Activated CD4-positive, alpha-beta T cell treated with anti-CD3 and anti-CD28 coated beads, Interleukin-2, amount 50 U/mL, for 1 hour (primary cell): ENCODE measurements around the gene C11orf97.
"Not testable (repeated sequence)": the region's sequence is repeated elsewhere in the genome, so short reads cannot be mapped to it uniquely, and the experiment has no call there.

ENCODE experiments used
- DNase-seq: peaks from one replicate; pipeline ENCODE4 v3.0.0-alpha.2; 2020

C11orf97 gene

GRCh38 chr11:94525546-94526324 lies 13.5 kb downstream of the C11orf97 start:
- no peak for DNase-seq

DNA sequence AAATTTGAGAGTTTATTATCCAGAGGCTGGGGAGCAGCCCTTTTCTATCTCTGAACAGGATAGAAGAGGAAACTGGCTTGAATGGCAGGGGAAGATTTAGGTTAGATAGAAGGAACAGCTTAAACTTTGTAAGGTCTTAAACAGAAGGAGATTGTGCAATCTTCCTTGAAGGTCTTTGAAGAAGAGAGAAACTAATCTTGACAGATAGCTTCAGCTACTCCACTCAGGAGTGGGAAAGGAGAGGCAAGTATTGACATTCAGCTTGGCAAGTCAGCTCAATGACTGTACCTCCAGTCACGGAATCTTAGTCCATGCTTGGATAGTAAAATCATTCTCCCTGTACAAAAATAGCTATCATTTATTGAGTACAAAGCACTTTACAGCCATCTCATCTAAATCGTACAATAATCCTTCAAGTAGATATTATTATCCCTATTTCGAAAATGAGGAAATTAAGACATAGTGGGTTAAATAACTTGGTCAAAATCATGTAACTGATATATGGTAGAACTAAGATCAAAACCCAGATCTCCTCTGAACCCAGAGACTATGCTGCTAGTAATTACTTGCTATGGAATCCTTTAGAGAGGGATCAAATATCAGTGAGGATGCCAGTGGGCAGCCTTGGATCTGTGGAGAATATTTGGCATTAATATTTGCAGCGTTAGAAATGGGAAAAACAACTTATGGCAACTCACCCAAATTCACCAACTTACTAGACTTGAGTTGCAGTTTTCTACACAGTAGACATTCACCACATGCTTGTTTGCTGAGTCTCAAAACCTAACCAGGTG lies 14.6 kb downstream of the C11orf97 start:
- no peak for DNase-seq

GRCh38 chr11:94528551-94528950 lies 16.3 kb downstream of the C11orf97 start:
- no peak for DNase-seq

- DNase-seq = no peak
Measured at GRCh38 chr11:94532211-94532610, 19.9 kb downstream of the C11orf97 start.

GRCh38 chr11:94533206-94533605 lies 20.9 kb downstream of the C11orf97 start:
- DNase-seq = no peak

- no peak for DNase-seq
Measured at GRCh38 chr11:94533696-94534630, 21.7 kb downstream of the C11orf97 start.

GRCh38 chr11:94536386-94536785 lies 24.1 kb downstream of the C11orf97 start:
- DNase-seq = no peak

GRCh38 chr11:94537031-94537600 lies 24.9 kb downstream of the C11orf97 start:
- no peak for DNase-seq

GRCh38 chr11:94539420-94539819 lies 27.2 kb downstream of the C11orf97 start:
- DNase-seq = no peak

- peak; percentile 65 for DNase-seq
Measured at GRCh38 chr11:94543695-94544645, 31.7 kb downstream of the C11orf97 start, which contains the start of gene FUT4. Gene FUT4 (plus strand): TSS chr11:94543921. CDS start chr11:94544134, 213 bp downstream.

DNA sequence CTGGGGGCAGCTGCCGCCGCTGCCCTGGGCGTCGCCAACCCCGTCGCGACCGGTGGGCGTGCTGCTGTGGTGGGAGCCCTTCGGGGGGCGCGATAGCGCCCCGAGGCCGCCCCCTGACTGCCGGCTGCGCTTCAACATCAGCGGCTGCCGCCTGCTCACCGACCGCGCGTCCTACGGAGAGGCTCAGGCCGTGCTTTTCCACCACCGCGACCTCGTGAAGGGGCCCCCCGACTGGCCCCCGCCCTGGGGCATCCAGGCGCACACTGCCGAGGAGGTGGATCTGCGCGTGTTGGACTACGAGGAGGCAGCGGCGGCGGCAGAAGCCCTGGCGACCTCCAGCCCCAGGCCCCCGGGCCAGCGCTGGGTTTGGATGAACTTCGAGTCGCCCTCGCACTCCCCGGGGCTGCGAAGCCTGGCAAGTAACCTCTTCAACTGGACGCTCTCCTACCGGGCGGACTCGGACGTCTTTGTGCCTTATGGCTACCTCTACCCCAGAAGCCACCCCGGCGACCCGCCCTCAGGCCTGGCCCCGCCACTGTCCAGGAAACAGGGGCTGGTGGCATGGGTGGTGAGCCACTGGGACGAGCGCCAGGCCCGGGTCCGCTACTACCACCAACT lies 32.5 kb downstream of the C11orf97 start:
- DNase-seq = no peak

- no peak for DNase-seq
Measured at GRCh38 chr11:94545264-94546161, 33.3 kb downstream of the C11orf97 start.

- DNase-seq = no peak
Measured at GRCh38 chr11:94546162-94546470, 33.9 kb downstream of the C11orf97 start.

DNA sequence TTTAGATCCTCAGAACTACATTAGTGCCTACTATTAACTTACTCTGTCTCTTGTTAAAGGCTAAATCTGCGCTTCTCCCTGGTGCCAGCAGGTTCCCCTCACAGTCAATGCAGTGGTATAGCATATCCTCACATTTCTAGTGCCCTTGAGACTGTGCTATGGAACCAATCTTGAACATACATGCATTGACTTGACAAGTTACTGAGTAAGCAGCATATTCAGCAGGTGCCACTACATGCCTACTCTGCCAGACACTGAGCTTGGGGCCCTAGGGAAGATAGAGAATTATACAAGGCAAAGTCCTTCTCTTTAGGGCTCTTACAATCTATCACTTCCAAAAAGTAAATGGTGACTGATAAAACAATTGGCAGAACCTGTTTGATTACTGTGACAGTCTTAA lies 34.6 kb downstream of the C11orf97 start:
- no peak for DNase-seq

DNA sequence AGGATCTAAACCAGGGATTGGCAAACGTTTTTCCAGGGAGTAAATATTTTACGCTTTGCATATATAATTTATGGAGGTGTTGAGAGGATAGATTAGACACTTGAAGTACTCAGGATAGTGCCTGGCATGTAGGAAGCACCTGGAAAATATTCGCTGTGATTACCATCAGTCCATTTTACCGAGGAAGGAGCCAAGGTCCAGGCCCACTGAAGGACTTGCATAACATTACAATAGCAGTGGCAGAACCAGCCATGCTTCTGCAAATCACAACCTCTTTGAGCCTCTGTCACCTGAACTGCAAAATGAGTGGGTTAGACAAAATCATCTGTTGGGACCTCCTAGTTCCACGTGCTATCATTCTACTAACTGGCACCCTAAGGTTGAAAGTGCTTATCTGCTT lies 36.9 kb downstream of the C11orf97 start:
- DNase-seq = no peak

- DNase-seq = no peak
Measured at GRCh38 chr11:94550513-94550912, 38.3 kb downstream of the C11orf97 start.

DNA sequence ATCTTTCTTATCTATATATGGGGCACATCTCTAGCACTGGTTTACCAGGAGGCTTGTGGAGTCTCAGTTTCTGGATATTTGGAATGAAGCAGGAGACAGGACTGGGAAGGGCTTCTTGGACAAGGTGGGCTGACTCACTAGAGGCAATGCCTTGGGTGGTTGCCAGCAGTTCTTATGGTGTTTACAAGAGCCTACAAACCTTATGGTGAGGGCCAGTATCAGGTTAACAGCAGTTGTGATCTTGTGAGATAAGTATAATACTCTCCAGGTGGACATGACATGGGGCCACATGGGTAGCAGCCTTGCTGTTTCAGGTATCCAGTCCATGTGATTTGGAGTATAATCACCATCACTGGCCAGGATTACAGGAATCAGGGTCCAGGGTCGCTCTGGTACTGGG lies 41.7 kb downstream of the C11orf97 start:
- no peak for DNase-seq

DNA sequence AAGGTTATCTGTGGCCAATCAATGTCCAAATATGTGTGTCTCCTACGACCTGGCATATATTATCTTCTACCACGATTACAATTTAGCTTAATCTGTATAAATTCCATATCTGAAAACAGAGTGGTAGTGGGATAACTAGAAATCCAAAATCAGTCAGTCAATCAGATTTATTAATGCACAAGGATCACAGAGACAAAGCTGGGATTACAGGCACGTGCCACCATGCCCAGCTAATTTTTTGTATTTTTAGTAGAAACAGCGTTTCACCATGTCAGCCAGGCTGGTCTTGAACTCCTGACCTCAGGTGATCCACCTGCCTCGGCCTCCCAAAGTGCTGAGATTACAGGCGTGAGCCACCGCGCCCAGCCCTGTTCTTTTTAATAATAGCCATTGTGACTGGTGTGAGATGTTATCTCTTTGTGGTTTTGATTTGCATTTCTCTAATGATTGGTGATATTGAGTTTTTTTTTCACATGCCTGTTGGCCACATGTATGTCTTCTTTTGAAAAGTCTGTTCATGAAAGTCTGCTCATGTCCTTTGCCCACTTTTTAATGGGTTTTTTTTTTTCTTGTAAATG lies 43.6 kb downstream of the C11orf97 start:
- DNase-seq = not testable (repeated sequence)

- no peak for DNase-seq
Measured at GRCh38 chr11:94557421-94557820, 45.2 kb downstream of the C11orf97 start.

- no peak for DNase-seq
Measured at GRCh38 chr11:94557992-94558391, 45.7 kb downstream of the C11orf97 start.
